ENCODE results near the gene TMEM237.

Gene TMEM237

DNA sequence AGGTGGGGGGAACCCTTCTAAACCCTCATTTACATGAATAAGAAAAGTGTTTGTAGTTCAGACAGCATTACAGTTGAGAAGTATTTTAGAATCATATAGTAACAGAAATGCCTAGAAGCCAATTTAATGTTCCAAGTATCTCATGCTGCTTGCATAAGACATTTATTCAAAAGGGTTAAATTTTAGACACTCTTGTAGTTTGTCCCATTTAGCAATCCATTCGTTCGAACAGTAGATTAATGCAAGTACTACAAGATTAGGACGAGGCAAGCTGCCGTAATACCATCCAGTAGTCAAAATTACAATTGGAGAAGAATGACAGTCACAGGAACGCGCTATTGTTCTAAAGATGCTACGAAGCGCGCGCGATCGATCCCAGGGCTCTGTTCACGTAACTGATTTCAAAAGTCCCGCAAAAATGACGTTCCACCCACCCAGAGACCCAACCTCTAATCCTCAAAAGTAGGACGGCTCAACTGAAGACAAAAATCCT, 1.2 kb downstream of the TMEM237 start:
- DNase-seq (ENCODE audit: low spot score) = no peak

DNA sequence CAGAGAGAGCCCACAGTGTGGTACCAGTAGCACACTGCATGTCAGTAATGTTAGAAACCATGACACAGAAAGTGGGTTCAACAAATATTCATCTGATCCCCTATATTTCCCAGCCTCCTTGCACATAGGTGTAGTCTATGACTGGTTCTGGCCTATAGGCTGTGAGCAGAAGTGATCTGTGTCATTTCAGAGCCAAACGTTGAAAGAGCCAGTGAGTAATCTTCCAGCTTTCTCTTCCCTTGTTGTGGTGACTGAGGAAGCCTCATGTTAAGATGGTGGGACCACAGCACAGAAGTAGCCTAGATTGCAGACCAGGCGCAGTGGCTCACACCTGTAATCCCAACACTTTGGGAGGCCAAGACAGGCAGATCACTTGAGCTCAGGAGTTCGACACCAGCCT, 4.1 kb downstream of the TMEM237 start:
- DNase-seq (ENCODE audit: low spot score) = no peak

DNA sequence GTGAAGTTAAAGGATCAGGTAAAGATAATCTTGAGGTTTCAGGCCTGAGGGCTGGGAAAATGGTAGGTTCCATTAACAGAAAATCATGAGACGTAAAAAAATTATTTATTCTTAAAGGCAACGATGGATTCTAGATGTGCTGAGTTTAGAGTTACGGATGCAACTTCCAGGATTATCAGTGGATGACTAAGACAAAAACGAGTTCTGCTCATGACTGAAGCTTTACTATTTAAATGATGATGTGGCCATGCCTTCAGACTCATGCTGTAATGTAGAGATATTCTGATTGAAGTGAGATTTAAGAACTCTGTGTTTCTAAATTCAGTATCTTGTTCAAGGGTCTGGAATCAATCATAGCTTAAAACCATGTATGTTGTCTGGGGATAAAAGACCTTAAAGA, 5.0 kb downstream of the TMEM237 start:
- no peak for DNase-seq (ENCODE audit: low spot score)

DNA sequence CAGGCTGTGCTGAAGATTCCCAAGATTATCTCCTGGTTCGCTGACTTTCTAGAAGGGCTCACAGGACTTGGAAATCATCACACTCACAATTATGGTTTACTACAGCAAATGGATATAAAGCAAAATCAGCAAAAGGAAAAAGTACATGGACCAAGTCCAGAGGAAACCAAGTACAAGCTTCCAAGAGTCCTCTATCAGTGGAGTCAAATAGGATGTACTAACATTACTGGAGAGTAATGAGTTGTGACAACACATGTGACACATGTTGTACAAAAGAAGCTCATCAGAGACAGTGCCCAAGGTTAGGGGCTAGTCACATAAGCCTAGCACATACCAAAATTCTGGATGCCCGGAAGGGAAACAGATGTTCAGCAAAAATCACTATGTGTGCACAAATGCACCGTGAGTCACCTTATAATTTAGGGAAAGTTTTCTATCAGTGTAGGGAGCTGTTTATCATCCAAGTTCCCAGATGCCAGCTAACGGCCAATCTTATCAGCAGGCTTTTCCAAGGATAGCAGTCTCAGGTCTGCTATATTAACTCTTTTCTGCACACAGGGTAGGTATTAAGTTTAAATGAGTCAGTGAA, 9.5 kb downstream of the TMEM237 start:
- DNase-seq (ENCODE audit: low spot score) = no peak

DNA sequence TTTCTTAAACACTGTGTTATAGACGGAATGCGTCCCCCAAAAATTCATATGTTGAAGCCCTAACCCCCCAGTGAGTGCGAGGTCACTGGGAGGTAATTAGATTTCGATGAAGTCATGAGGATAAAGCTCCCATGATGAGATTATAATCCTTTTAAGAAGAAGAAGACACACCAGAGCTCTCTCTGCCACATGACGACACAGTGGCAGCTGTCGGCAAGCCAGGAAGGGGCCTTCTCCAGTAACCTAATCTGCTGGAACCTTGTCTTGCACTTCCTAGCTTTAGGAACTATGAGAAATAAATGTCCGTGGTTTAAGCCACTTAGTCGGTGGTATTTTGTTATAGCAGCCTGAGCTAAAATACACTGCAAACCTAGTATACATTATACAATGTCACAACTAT, 12.3 kb downstream of the TMEM237 start:
- DNase-seq (ENCODE audit: low spot score) = no peak

DNA sequence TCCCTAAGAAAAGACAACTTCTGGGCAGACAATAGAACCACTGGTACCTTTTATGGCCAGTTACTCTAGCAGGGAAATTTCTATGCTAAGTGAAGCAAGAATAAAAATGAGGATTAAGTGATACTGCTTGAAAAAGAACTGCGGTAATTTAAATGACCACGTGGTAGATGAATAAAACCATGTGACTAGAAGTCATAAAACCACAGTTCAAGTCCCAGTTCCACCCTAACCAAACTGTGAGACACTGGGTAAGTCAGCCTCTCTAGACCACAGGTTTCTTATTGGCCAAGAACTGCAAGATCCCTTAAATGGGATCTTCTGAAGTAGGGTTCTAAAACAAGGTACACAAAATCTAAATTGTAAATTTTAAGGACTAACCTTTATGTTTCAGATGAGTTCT, 12.7 kb downstream of the TMEM237 start:
- no peak for DNase-seq (ENCODE audit: low spot score)

DNA sequence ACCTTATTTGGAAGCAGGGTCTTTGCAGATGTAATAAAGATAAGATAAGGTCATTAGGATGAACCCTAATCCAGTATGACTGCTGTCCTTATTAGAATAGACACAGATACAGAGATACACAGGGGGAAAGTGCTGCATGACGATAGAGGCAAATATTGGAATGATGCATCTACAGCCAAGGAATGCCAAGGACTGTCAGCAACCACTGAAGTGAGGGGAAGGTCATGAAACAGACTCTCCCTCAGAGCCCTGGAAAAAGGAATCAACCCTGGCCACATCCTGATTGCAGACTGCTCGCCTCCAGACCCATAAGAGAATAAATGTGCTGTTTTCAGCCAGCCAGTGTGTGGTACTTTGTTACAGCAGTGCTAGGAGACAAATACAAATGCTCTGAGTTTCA, 14.8 kb downstream of the TMEM237 start:
- no peak for DNase-seq (ENCODE audit: low spot score)

DNA sequence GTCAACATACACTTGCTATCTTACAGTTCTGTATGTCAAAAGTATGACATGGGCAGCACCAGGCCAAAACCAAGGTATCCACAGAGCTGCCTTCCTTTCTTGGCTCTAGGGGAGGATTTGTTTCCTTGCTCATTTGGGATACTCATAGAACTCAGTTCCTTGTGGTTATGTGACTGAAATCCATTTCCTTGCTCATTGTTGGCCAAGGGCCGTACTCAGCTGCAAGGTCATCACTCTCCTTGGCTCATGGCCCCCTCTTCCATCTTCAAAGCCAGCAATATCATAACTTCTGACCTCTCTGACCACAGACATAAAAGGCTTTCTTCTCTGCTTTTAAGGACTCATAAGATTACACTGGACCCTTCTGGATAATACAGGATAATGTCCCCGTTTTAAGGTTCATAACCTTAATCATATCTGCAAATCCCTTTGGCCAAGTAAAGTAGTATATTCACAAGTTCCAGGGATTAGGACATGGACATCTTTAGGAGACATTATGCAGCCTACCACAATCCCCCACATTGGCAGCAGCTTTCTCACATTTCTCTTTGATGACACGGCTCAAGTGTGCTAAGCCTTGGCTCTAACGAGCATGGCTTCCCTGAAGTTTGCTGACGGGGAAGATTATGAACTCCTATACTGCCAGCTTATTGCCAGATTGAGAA, 20.9 kb downstream of the TMEM237 start:
- DNase-seq (ENCODE audit: low spot score) = no peak

DNA sequence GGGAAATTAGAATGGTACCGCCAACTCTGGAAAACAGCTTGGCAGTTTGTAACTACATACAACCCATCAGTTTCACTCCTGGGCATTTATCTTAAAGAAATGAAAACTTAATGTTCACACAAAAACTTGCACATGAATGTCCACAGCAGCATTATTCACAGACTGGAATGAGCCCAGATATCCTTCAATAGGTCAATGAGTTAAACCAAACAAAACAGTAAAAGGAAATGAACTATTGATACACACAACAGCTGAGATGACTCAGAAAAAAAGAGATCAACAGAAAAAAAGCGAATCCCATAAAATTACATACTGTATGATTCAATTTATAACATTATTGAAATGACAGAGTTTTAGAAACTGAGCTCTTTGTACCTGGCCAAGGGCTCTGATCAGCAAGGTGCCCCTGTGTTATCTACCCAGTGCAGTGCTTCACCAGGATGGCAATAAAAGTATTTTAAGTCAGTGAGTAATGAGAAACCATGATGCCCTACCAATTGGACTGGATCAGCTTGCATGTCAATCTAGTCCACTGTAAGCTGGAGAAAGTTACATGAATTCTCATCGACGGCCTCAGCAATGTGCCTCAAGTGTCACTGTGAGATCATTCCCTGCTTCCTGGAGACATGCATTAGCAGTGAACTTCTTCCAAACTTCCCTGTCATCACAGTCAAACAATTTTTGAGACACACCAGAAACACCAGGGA, 21.9 kb downstream of the TMEM237 start:
- no peak for DNase-seq (ENCODE audit: low spot score)

DNA sequence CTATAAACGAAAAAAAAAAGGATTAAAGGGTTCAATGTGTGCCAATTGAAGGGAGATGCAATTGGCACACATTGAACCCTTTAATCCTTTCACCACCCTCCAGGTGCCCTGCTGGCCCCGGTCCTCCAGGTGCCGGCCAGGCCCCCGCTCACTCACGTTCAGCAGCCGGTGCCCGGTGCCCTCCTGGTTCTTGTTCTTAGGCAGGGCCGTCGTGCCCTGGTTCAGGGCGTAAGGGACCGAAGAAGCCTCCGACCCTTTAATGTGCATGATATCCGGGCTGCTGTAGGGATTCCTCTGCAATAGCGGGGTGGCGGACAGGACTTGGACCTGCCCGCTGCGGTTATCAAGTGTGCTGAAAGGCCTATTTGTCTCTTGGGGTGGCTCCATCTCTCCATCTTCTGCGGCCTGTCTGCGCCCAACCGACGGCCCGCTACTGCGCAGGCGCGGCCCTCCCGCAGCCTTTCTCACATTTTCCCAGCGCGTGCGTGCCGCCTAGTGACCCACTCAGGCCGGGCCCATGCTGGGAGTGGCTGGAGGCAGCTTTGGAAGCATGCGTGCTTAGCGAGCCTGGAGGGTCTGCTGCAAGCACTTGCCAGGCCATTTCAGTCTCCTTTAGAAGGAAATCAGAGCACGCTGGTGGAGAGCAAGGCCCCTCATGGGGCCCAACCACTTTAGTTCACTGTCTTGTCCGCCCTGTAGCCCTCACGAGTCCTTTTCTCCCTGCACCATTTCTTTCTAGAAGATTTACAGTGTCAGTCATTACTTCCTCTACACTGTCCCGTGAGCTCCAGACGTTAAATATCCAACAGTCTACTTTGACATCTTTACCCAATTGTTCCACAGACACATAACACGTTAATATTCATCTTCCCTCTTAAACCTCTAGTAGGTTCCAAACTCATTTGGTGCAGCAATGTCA, 24.3 kb downstream of the TMEM237 start:
- peak; percentile 92 for DNase-seq (ENCODE audit: low spot score)

DNA sequence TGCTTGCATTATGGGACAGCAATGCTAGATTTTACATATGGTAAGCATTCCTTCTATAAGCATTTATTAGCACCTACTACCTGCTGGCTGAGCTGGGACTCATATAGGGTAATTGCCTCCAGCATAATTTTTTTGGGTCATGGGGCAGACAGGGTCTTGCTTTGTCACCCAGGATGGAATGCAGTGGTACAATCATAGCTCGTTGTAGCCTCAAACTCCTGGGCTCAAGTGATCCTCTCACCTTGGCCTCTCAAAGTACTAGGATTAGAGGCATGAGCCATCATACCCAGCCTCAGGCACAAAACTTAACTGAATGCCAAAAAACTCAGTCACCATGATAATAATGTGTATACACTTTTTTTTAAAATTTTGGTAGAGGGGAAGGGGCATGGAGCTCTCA, 35.3 kb downstream of the TMEM237 start:
- no peak for DNase-seq (ENCODE audit: low spot score)

DNA sequence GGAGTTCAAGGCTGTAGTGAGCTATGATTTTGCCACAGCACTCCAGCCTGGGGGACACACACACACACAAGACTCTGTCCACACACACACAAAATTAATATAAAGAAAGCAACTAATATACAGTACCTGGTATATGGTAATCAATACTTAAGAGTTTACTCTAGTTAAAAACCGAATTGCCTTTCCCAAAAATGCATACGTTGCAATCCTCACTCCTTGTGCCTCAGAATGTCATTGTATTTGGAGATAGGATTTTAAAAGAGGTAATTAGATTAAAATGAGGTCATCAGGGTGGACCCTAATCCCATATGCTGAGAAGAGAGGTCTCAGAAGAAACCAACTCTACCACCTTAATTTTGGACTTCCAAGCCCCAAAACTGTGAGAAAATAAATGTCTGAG, 35.7 kb downstream of the TMEM237 start:
- DNase-seq (ENCODE audit: low spot score) = no peak

DNA sequence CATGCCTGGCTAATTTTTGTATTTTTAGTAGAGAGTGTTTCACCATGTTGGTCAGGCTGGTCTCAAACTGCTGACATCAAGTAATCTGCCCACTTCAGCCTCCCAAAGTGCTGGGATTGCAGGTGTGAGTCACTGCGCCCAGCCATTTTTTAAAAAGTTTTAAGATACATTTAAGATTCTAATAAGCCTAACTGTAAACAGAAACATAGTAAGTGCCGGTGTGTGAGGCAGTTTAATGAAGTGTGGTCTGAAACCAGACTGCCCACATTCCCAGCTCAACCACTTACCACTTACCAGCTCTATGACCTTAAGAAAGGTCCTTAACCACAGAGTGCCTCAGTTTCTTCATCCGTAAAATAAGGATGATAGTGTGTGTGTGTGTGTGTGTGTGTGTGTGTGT, 42.4 kb downstream of the TMEM237 start:
- no peak for DNase-seq (ENCODE audit: low spot score)

DNA sequence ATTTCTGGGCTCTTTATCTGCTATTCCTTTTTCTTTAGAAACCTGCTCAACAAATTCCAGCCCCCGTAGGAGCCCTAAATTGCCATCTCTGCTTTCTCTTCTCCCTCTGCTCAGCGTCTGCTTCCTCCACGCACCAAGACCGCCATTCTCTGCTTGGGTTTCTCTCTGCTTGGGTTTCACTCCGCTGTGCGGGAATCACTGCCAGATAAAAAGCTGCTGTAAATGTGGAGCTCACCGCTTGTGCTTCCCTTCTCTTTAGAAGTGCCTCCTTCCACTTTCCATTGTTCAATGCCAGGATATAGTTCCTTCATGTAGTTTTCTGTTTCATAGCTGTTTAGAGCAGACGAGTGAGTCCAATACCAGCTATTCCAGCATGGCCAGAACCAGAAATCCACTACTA, 45.9 kb downstream of the TMEM237 start:
- no peak for DNase-seq (ENCODE audit: low spot score)

DNA sequence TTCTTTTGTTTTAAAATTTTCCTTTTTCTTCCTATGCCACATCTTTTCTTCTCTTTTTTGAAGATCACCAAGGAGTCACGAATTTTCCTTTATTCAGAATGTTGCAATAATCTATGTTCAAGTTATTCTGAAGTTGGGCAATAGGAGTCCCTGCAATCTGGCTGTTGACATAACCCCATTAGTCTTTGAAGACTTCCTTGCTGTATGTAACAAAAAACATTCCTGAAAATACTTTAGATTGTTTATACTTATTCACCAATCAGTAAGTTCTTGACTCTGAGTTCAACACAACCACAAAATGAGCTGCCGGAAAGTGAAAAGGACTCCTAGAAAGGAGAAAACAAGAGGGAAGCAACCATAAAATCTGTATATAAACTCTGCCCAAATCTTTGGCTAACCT, 62.8 kb downstream of the TMEM237 start:
- peak; percentile 56 for DNase-seq (ENCODE audit: low spot score)

DNA sequence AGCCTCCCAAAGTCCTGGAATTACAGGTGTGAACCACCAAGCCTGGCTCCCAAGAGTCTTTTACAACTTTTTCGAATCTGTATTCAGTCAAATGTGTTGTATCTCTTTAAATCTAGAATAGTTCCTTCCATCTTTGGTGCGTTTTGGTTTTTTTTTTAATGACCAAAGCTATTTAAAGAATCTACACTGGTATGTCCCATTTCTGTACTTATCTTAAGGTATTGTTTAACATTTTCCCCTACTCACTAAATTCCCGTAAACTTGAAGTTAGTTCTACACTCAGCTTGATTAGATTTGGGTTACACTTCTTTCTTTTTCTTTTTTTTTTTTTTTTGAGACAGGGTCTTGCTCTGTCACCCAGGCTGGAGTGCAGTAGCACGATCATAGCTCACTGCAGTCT, 63.8 kb downstream of the TMEM237 start:
- no peak for DNase-seq (ENCODE audit: low spot score)

DNA sequence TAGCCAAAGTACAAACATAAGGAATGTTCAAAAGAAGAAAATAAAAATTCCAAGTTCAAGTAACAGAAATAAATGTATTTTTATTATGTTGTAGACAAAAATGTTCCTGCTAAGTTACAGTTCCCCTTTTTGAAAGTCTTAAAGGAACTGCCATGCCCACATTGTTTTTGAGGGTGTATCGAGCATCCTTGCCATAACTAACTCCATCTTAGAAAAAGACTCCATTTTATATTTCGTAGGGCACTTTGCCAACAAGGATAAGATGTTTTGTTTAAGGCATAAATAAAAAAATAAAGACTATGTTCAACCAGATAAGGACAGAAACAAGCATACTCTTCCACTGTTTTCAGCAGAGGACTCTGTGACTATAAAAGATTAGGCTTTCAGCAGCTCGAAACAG, 67.3 kb downstream of the TMEM237 start:
- DNase-seq (ENCODE audit: low spot score) = no peak

DNA sequence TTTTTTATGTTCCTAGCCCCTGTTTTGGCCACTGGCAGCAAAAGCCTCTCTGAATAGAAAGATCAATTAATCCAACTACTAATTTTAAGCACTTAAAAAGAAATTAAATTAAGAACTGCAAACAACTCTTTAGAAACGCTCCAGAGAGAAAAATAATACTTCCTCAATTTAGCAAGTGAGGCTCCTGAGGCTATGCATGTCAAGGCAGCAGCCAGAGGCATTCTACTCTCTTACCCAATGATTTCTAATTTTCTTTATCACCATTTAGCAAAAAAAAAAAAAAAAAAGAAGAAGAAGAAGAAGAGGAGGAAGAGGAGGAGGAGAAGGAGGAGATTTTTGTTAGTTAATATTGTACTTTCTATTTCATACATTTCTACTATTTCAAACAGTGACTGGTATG, 68.5 kb downstream of the TMEM237 start:
- no peak for DNase-seq (ENCODE audit: low spot score)

DNA sequence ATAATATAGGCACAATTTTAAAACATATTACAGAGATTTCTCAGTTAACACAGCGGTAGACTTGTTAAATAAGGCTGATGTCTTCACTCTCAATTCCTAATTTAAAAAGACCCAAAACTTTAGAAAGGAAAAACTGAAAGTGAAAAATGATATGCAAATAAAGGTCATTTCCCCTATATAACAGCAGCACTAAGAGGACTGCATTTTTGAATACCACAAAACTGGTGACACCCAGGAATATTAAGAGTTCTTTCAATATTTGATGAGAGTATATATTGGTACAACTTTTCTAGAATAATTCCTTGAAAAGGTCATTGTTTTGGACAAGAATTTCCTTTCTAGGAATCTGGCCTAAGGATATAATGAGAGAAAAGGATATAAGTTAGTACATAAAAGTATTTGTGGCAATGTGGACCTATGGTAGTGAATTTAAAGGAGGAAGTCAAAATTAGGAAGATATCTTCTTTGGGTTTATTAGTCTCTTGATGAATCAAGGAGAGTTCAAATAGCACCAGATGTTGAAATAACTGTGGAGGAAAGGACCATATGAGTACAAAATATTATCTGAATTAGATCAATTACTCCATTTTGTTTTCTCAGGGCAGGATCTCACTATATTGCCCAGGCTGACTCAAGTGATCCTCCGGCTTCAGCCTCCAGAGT, 70.3 kb downstream of the TMEM237 start:
- DNase-seq (ENCODE audit: low spot score) = no peak
